Measurements from ENCODE around the gene MYPN. TPM values are rescaled to one million over a fixed set of nuclear protein-coding genes. Genes with fewer than 3 reads are reported as not detected.

The MYPN gene
- total and polyA plus RNA-seq, 4 donors, result 0.01 to 0.08 (median 0.03) TPM; not detected in 1

DNA sequence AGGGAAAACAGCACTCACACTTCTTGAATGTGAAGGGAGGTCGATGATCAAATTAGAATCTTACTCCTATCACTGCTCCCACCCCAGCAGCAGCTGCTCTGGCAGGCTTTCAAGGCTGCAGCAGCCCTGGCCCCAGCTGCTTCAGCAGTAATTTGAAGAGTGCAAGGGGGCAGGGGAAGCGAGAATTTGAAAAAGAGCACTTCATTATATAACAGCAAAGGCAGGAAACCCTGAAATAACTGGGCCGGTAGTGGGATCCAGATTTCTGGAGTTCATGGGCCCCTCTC is 44.9 kb downstream of the MYPN start:
- no peak overlapping the region for H3K9ac ChIP-seq (ENCODE audit: low read depth in 1 of 2, low read length in 2 of 2)
- H3K27me3 ChIP-seq (ENCODE audit: control insufficient read depth in 4 of 4, insufficient read depth in 4 of 4, low read length in 3 of 4), result no peaks in the 10 kb centered on the region
- no peak for TF ChIP-seq FOXA1 (IDR thresholded peaks at IDR 0.05)
- TF ChIP-seq HNF4G (IDR thresholded peaks at IDR 0.05), result no peak
- TF ChIP-seq, protein P1, sequence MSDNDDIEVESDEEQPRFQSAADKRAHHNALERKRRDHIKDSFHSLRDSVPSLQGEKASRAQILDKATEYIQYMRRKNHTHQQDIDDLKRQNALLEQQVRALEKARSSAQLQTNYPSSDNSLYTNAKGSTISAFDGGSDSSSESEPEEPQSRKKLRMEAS (IDR thresholded peaks at IDR 0.05), result no peak
- no peak for TF ChIP-seq RXRA (IDR thresholded peaks at IDR 0.05)
- TF ChIP-seq FOXA2 (IDR thresholded peaks at IDR 0.05), result no peak
- no peak for TF ChIP-seq TAF1 (conservative IDR thresholded peaks at IDR 0.05)
- TF ChIP-seq, protein P2, sequence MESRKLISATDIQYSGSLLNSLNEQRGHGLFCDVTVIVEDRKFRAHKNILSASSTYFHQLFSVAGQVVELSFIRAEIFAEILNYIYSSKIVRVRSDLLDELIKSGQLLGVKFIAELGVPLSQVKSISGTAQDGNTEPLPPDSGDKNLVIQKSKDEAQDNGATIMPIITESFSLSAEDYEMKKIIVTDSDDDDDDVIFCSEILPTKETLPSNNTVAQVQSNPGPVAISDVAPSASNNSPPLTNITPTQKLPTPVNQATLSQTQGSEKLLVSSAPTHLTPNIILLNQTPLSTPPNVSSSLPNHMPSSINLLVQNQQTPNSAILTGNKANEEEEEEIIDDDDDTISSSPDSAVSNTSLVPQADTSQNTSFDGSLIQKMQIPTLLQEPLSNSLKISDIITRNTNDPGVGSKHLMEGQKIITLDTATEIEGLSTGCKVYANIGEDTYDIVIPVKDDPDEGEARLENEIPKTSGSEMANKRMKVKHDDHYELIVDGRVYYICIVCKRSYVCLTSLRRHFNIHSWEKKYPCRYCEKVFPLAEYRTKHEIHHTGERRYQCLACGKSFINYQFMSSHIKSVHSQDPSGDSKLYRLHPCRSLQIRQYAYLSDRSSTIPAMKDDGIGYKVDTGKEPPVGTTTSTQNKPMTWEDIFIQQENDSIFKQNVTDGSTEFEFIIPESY (IDR thresholded peaks at IDR 0.05), result no peak
- TF ChIP-seq YY1 (IDR thresholded peaks at IDR 0.05), result no peak
- TF ChIP-seq, protein P3, sequence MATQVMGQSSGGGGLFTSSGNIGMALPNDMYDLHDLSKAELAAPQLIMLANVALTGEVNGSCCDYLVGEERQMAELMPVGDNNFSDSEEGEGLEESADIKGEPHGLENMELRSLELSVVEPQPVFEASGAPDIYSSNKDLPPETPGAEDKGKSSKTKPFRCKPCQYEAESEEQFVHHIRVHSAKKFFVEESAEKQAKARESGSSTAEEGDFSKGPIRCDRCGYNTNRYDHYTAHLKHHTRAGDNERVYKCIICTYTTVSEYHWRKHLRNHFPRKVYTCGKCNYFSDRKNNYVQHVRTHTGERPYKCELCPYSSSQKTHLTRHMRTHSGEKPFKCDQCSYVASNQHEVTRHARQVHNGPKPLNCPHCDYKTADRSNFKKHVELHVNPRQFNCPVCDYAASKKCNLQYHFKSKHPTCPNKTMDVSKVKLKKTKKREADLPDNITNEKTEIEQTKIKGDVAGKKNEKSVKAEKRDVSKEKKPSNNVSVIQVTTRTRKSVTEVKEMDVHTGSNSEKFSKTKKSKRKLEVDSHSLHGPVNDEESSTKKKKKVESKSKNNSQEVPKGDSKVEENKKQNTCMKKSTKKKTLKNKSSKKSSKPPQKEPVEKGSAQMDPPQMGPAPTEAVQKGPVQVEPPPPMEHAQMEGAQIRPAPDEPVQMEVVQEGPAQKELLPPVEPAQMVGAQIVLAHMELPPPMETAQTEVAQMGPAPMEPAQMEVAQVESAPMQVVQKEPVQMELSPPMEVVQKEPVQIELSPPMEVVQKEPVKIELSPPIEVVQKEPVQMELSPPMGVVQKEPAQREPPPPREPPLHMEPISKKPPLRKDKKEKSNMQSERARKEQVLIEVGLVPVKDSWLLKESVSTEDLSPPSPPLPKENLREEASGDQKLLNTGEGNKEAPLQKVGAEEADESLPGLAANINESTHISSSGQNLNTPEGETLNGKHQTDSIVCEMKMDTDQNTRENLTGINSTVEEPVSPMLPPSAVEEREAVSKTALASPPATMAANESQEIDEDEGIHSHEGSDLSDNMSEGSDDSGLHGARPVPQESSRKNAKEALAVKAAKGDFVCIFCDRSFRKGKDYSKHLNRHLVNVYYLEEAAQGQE (IDR thresholded peaks at IDR 0.05), result no peak
- TF ChIP-seq RAD21 (IDR thresholded peaks at IDR 0.05), result no peak
- no peak for TF ChIP-seq SP1 (IDR thresholded peaks at IDR 0.05)
- TF ChIP-seq EGR1 (IDR thresholded peaks at IDR 0.05; ENCODE audit: low read depth in 2 of 2), result no peak
- TF ChIP-seq, protein P4, sequence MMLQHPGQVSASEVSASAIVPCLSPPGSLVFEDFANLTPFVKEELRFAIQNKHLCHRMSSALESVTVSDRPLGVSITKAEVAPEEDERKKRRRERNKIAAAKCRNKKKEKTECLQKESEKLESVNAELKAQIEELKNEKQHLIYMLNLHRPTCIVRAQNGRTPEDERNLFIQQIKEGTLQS (IDR thresholded peaks at IDR 0.05), result no peak
- no peaks in the 10 kb centered on the region for H3K36me3 ChIP-seq (ENCODE audit: control insufficient read depth in 4 of 4, insufficient read depth in 3 of 4, low read depth in 1 of 4, low read length in 3 of 4)
- H3K4me1 ChIP-seq (ENCODE audit: control insufficient read depth in 4 of 4, insufficient read depth in 4 of 4, low read length in 3 of 4), result peaks cover 0 to 6% (median 0%) of the 10 kb centered on the region in 4 donors
- H3K27ac ChIP-seq (ENCODE audit: low read depth in 1 of 2, low read length in 2 of 2), result peak overlapping the region; percentile 40 to 49
- H3K4me3 ChIP-seq (ENCODE audit: low read depth in 1 of 3, low read length in 3 of 3), result no peak overlapping the region
- DNase-seq (ENCODE audit: low spot score), result no peak
- no peaks in the 10 kb centered on the region for H3K9me3 ChIP-seq (ENCODE audit: control insufficient read depth in 4 of 4, low read length in 3 of 4)
- 39% methylated on average over 3 of the region's 3 CpGs for WGBS

DNA sequence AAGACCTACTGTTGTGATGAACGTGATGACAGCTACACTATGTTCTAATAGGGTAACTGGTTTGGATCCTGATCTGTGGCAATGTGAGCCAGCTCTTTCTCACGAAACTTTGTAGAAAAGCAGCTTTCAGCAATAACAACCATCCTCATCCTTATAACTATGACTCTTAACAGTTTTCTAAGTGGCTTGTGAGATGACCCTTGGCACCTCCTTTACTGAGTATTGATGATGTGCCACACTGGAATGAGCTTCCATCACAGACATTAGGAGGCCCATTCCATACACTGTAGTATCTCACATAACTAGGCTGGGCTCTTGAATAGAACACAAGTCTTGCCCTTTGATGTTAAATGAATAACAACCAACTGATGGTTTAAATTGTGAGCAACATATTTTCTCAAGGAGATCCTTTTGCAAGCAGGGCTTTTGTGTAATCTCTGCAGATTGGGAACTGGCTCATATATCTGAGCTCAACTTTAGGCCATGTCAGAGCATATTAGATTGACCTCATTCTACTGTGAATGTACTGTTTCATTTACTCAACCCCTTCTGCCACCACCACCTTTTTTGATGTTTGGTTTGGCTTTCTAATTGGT is 46.4 kb downstream of the MYPN start:
- no peaks in the 10 kb centered on the region for H3K27me3 ChIP-seq (ENCODE audit: control insufficient read depth in 4 of 4, insufficient read depth in 4 of 4, low read length in 3 of 4)
- no peak overlapping the region for H3K27ac ChIP-seq (ENCODE audit: low read depth in 1 of 2, low read length in 2 of 2)
- no peak for DNase-seq (ENCODE audit: low spot score)
- H3K9me3 ChIP-seq (ENCODE audit: control insufficient read depth in 4 of 4, low read length in 3 of 4), result no peaks in the 10 kb centered on the region
- H3K4me1 ChIP-seq (ENCODE audit: control insufficient read depth in 4 of 4, insufficient read depth in 4 of 4, low read length in 3 of 4), result peaks cover 0 to 6% (median 0%) of the 10 kb centered on the region in 4 donors
- 48% methylated on average over 2 of the region's 2 CpGs for WGBS
- H3K36me3 ChIP-seq (ENCODE audit: control insufficient read depth in 4 of 4, insufficient read depth in 3 of 4, low read depth in 1 of 4, low read length in 3 of 4), result no peaks in the 10 kb centered on the region
- no peak overlapping the region for H3K9ac ChIP-seq (ENCODE audit: low read depth in 1 of 2, low read length in 2 of 2)
- H3K4me3 ChIP-seq (ENCODE audit: low read depth in 1 of 3, low read length in 3 of 3), result no peak overlapping the region
- no peak for TF ChIP-seq HNF4A (conservative IDR thresholded peaks at IDR 0.05)
- TF ChIP-seq JUND (IDR thresholded peaks at IDR 0.05), result no peak
- no peak for TF ChIP-seq GABPA (IDR thresholded peaks at IDR 0.05 in 1 of 2, conservative IDR thresholded peaks at IDR 0.05 in 1 of 2)
- TF ChIP-seq NR2F2 (IDR thresholded peaks at IDR 0.05), result no peak
- no peak for TF ChIP-seq RAD21 (IDR thresholded peaks at IDR 0.05)
- no peak for TF ChIP-seq RXRA (IDR thresholded peaks at IDR 0.05)
- no peak for TF ChIP-seq TAF1 (conservative IDR thresholded peaks at IDR 0.05)
- TF ChIP-seq, protein P2 (IDR thresholded peaks at IDR 0.05), result no peak
- TF ChIP-seq HNF4G (IDR thresholded peaks at IDR 0.05), result no peak
- TF ChIP-seq YY1 (IDR thresholded peaks at IDR 0.05), result no peak
- TF ChIP-seq, protein P5, sequence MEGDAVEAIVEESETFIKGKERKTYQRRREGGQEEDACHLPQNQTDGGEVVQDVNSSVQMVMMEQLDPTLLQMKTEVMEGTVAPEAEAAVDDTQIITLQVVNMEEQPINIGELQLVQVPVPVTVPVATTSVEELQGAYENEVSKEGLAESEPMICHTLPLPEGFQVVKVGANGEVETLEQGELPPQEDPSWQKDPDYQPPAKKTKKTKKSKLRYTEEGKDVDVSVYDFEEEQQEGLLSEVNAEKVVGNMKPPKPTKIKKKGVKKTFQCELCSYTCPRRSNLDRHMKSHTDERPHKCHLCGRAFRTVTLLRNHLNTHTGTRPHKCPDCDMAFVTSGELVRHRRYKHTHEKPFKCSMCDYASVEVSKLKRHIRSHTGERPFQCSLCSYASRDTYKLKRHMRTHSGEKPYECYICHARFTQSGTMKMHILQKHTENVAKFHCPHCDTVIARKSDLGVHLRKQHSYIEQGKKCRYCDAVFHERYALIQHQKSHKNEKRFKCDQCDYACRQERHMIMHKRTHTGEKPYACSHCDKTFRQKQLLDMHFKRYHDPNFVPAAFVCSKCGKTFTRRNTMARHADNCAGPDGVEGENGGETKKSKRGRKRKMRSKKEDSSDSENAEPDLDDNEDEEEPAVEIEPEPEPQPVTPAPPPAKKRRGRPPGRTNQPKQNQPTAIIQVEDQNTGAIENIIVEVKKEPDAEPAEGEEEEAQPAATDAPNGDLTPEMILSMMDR (IDR thresholded peaks at IDR 0.05; ENCODE audit: low read depth, low read length, missing input control), result no peak
- no peak for TF ChIP-seq EGR1 (IDR thresholded peaks at IDR 0.05; ENCODE audit: low read depth in 2 of 2)
- no peak for TF ChIP-seq SP1 (IDR thresholded peaks at IDR 0.05)
- TF ChIP-seq FOXA1 (IDR thresholded peaks at IDR 0.05), result no peak
- TF ChIP-seq, protein P1 (IDR thresholded peaks at IDR 0.05), result no peak
